IMR-90 (cell line): ENCODE data around the gene SLC17A5. TPM values are rescaled to one million over a fixed set of nuclear protein-coding genes. Genes with fewer than 3 reads are reported as not detected.

Source experiments
- ATAC-seq: fragments of 200-7000 bp; cut with Tn5 transposase; 2 replicates; pipeline ENCODE4 v1.9.1; 2020; ENCODE audit warnings: low read depth, mild to moderate bottlenecking, moderate library complexity
- BruUV-seq: library from RNA; stranded (reverse); fragments of 400-500 nt; replicated peaks from 2 replicates; lab custom pipeline; 2021; lab: Mats Ljungman, UMichigan
- CTCF ChIA-PET: fragments of 300-600 bp; formaldehyde crosslinking; extraction: SDS; loops from one replicate; lab custom pipeline; 2021; ENCODE audit warnings: antibody characterized with exemption; lab: Yijun Ruan, JAX
- POLR2A ChIA-PET: fragments of 300-600 bp; sonication (Branson Sonifier 250); formaldehyde crosslinking; loops from one replicate; lab custom pipeline; 2022; ENCODE audit warnings: antibody characterized with exemption; ENCODE audit not compliant: unreplicated experiment; lab: Charles Lee
- DNase-seq: peaks from one replicate; pipeline ENCODE4 v3.0.0; 2013
- H2AFZ ChIP-seq: replicated peaks from 2 replicates; pipeline ENCODE3; 2013; ENCODE audit warnings: low read length, mild to moderate bottlenecking; ENCODE audit not compliant: poor library complexity
- H2AK5ac ChIP-seq: 2 replicates; pipeline ENCODE4 v1.6.1; 2013; ENCODE audit warnings: low read depth, low read length, inconsistent platforms
- H2AK9ac ChIP-seq: replicated peaks from 2 replicates; pipeline ENCODE3; 2013; ENCODE audit warnings: mild to moderate bottlenecking, low read depth, low read length, moderate library complexity; ENCODE audit not compliant: poor library complexity
- H2BK120ac ChIP-seq: 2 replicates; pipeline ENCODE4 v1.6.1; 2013; ENCODE audit warnings: low read depth, low read length, inconsistent platforms
- H2BK15ac ChIP-seq: 3 replicates; pipeline ENCODE4 v1.6.1; 2013; ENCODE audit warnings: low read depth, low read length, inconsistent platforms
- H2BK20ac ChIP-seq: 2 replicates; pipeline ENCODE4 v1.6.1; 2013; ENCODE audit warnings: low read depth, mild to moderate bottlenecking, inconsistent platforms, low read length, moderate library complexity
- H2BK5ac ChIP-seq: 2 replicates; pipeline ENCODE4 v1.6.1; 2013; ENCODE audit warnings: mild to moderate bottlenecking, low read depth, low read length, inconsistent platforms; ENCODE audit not compliant: poor library complexity, severe bottlenecking
- H3K14ac ChIP-seq: replicated peaks from 2 replicates; pipeline ENCODE4 v1.6.1; 2013; ENCODE audit warnings: low read depth, low read length, inconsistent platforms
- H3K18ac ChIP-seq: 2 replicates; pipeline ENCODE4 v1.6.1; 2013; ENCODE audit warnings: low read depth, low read length, control low read depth
- H3K23ac ChIP-seq: 2 replicates; pipeline ENCODE4 v1.6.1; 2013; ENCODE audit warnings: low read depth, low read length, inconsistent platforms
- H3K27ac ChIP-seq: 2 replicates; pipeline ENCODE4 v1.5.1; 2013; ENCODE audit warnings: mild to moderate bottlenecking, control low read depth, low read length; ENCODE audit not compliant: insufficient read depth
- H3K27me3 ChIP-seq: 2 replicates; pipeline ENCODE4 v1.6.1; 2013; ENCODE audit warnings: low read length; ENCODE audit not compliant: control insufficient read depth, insufficient read depth
- H3K36me3 ChIP-seq: 2 replicates; pipeline ENCODE4 v1.6.1; 2013; ENCODE audit warnings: low read length, mixed read lengths; ENCODE audit not compliant: control insufficient read depth, insufficient read depth
- H3K4ac ChIP-seq: 2 replicates; pipeline ENCODE4 v1.6.1; 2013; ENCODE audit warnings: low read depth, low read length, inconsistent platforms
- H3K4me1 ChIP-seq: 2 replicates; pipeline ENCODE4 v1.6.1; 2013; ENCODE audit warnings: low read length, mixed read lengths; ENCODE audit not compliant: control insufficient read depth, insufficient read depth
- H3K4me2 ChIP-seq: 2 replicates; pipeline ENCODE4 v1.6.1; 2013; ENCODE audit warnings: low read depth, mild to moderate bottlenecking, control low read depth, low read length, moderate library complexity
- H3K4me3 ChIP-seq: 2 replicates; pipeline ENCODE4 v1.5.1; 2013; ENCODE audit warnings: low read depth, mild to moderate bottlenecking, control low read depth, low read length, moderate library complexity; ENCODE audit not compliant: insufficient read depth
- H3K56ac ChIP-seq: 2 replicates; pipeline ENCODE4 v1.6.1; 2013; ENCODE audit warnings: low read length, inconsistent platforms; ENCODE audit not compliant: insufficient read depth; ENCODE audit errors: extremely low read depth
- H3K79me1 ChIP-seq, 2 experiments: 2 replicates each; pipeline ENCODE4 v1.6.1; 2013; ENCODE audit warnings: low read length in 2 of 2, inconsistent platforms in 1 of 2, low read depth in 1 of 2
- H3K9ac ChIP-seq: 2 replicates; pipeline ENCODE4 v1.6.1; 2013; ENCODE audit warnings: low read depth, low read length, control low read depth
- H3K9me1 ChIP-seq: 2 replicates; pipeline ENCODE4 v1.6.1; 2013; ENCODE audit warnings: low read length, inconsistent platforms; ENCODE audit not compliant: insufficient read depth
- H3K9me3 ChIP-seq: 2 replicates; pipeline ENCODE4 v1.6.1; 2013; ENCODE audit warnings: low read length; ENCODE audit not compliant: control insufficient read depth, insufficient read depth
- H4K20me1 ChIP-seq: 2 replicates; pipeline ENCODE4 v1.6.1; 2013; ENCODE audit warnings: low read length, inconsistent platforms; ENCODE audit not compliant: insufficient read depth
- H4K5ac ChIP-seq: 2 replicates; pipeline ENCODE4 v1.6.1; 2013; ENCODE audit warnings: mild to moderate bottlenecking, low read depth, low read length, control low read depth
- H4K8ac ChIP-seq, 2 experiments: 2 replicates each; pipeline ENCODE4 v1.6.1; 2013; ENCODE audit warnings: low read depth in 2 of 2, low read length in 2 of 2, control low read depth in 1 of 2, inconsistent platforms in 1 of 2
- H4K91ac ChIP-seq: 2 replicates; pipeline ENCODE4 v1.6.1; 2013; ENCODE audit warnings: low read depth, low read length, inconsistent platforms; ENCODE audit not compliant: insufficient read depth
- BHLHE40 ChIP-seq: fragments of 150-350 bp; IDR thresholded peaks from 2 replicates; pipeline ENCODE4 v1.6.1; 2016; ENCODE audit warnings: mild to moderate bottlenecking, low read depth, low read length
- CEBPB ChIP-seq: IDR thresholded peaks from 2 replicates; pipeline ENCODE4 v1.6.1; 2012; ENCODE audit warnings: low read depth, low read length, improper control_type of control experiment
- CHD1 ChIP-seq: IDR thresholded peaks from 2 replicates; pipeline ENCODE4 v1.6.1; 2012; ENCODE audit warnings: low read depth, low read length, improper control_type of control experiment
- FOS ChIP-seq: fragments of 150-350 bp; IDR thresholded peaks from 2 replicates; pipeline ENCODE4 v1.6.1; 2016; ENCODE audit warnings: low read depth, low read length
- MAFK ChIP-seq: IDR thresholded peaks from 2 replicates; pipeline ENCODE4 v1.6.1; 2012; ENCODE audit warnings: low read depth, low read length, improper control_type of control experiment
- MAZ ChIP-seq: IDR thresholded peaks from 2 replicates; pipeline ENCODE4 v1.6.1; 2012; ENCODE audit warnings: low read depth, mild to moderate bottlenecking, low read length, improper control_type of control experiment, moderate library complexity, borderline replicate concordance
- MXI1 ChIP-seq: IDR thresholded peaks from 2 replicates; pipeline ENCODE4 v1.6.1; 2012; ENCODE audit warnings: low read depth, mild to moderate bottlenecking, low read length, moderate library complexity, borderline replicate concordance
- NFE2L2 ChIP-seq: fragments of 150-350 bp; IDR thresholded peaks from 2 replicates; pipeline ENCODE4 v1.6.1; 2016; ENCODE audit warnings: low read depth, mild to moderate bottlenecking, low read length
- POLR2A ChIP-seq: IDR thresholded peaks from 2 replicates; pipeline ENCODE4 v1.6.1; 2012; ENCODE audit warnings: mild to moderate bottlenecking, low read depth, low read length
- RAD21 ChIP-seq: IDR thresholded peaks from 2 replicates; pipeline ENCODE4 v1.6.1; 2012; ENCODE audit warnings: low read length, improper control_type of control experiment
- RCOR1 ChIP-seq: IDR thresholded peaks from 2 replicates; pipeline ENCODE4 v1.6.1; 2012; ENCODE audit warnings: mild to moderate bottlenecking, low read length, improper control_type of control experiment; ENCODE audit not compliant: insufficient replicate concordance
- RFX5 ChIP-seq: IDR thresholded peaks from 2 replicates; pipeline ENCODE4 v1.8.0; 2012; ENCODE audit warnings: low read depth, mild to moderate bottlenecking, low read length, moderate library complexity
- SMC3 ChIP-seq: fragments of 150-350 bp; IDR thresholded peaks from 2 replicates; pipeline ENCODE4 v1.6.1; 2016; ENCODE audit warnings: low read depth, mild to moderate bottlenecking, antibody characterized with exemption, low read length, moderate library complexity
- WGBS, 2 experiments: methylation state at CpG; one replicate each; pipeline versions ENCODE4 v1.1.5 to v1.1.7; 2013; ENCODE audit warnings: missing lambda C conversion rate in 2 of 2; ENCODE audit not compliant: insufficient read length in 1 of 2; ENCODE audit errors: extremely low coverage in 2 of 2; 5-methylcytosine and 5-hydroxymethylcytosine counted together
- dilution Hi-C: fragments of 300-500 bp; cut with HindIII; formaldehyde crosslinking; loops from one replicate; pipeline ENCODE4 v1.14.3; 2018; ENCODE audit warnings: low sequenced_read_pairs; ENCODE audit not compliant: unreplicated experiment
- in situ Hi-C: fragments of 300-500 bp; cut with MboI; formaldehyde crosslinking; loops from 3 replicates; pipeline ENCODE4 v1.14.3; 2019; ENCODE audit warnings: low sequenced_read_pairs, inconsistent platforms, mixed read lengths
- intact Hi-C: fragments of 100-400 bp; cut with micrococcal nuclease; formaldehyde crosslinking; loops from 2 replicates; pipeline ENCODE4 v1.10.0; 2022
- polyA plus RNA-seq, 3 experiments: library from polyadenylated mRNA; depleted of rRNA; stranded (reverse); fragments of >200 nt; gene quantifications; 2 replicates each; pipeline ENCODE4 v1.2.3, GENCODE V29; 2012; ENCODE audit warnings: low replicate concordance in 1 of 3
- total RNA-seq: library from RNA; depleted of rRNA; stranded (reverse); fragments of >200 nt; gene quantifications from 2 replicates; pipeline ENCODE4 v1.2.3, GENCODE V29; 2012
- TF ChIP-seq, protein P1 (sequence below): fragments of 150-350 bp; IDR thresholded peaks from 2 replicates; pipeline ENCODE4 v1.6.1; 2017; ENCODE audit warnings: mild to moderate bottlenecking, antibody characterized with exemption, low read length, low read depth
- TF ChIP-seq, protein P2 (sequence below): fragments of 150-350 bp; IDR thresholded peaks from 2 replicates; pipeline ENCODE4 v1.6.1; 2016; ENCODE audit warnings: low read depth, mild to moderate bottlenecking, low read length, moderate library complexity, borderline replicate concordance
- TF ChIP-seq, protein P3 (sequence below): conservative IDR thresholded peaks from 2 replicates; pipeline ENCODE4 v1.5.1; 2012; ENCODE audit warnings: mild to moderate bottlenecking, low read depth, low read length, improper control_type of control experiment

The SLC17A5 gene
- total and polyA plus RNA-seq, 2 of the 4 experiments (the other 2 are of a cell fraction): 20.8 to 27.2 TPM

DNA sequence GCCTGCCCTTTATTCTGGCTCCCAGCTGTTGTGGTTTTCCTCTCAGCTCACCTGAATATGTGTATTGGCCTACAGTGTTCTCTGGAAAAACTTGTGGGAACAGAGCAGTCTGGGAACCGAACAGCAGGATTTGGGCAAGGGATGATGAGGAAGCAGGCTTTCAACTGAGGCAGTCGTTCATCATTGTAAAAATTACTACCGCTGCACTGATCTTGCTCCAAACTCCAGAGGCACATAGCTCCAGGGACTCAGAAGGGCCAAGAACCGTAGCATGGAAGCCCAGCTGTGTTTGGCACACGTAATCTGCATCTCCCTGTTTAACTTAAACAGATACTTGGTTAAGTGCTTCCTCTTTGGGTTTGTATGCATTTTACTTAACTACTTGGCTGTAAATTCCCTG lies 84.7 kb downstream of the SLC17A5 start:
- Histone ChIP-seq H2AK5ac (peak overlapping the region; percentile 48; the same call in 1 of the 2 replicates), H3K27me3 (no peaks in the 10 kb centered on the region), H3K36me3 (no peaks in the 10 kb centered on the region), H2BK5ac (no peak overlapping the region), H3K4me1 (peaks cover 9% of the 10 kb centered on the region), H3K56ac (no peak overlapping the region), H3K18ac (no peak overlapping the region), H2BK15ac (peak overlapping the region; percentile 20; the same call in 1 of the 3 replicates), H3K23ac (no peak overlapping the region), H4K91ac (peak overlapping the region; percentile 28; the same call in 1 of the 2 replicates), H4K5ac (no peak overlapping the region), H3K4me2 (no peak overlapping the region), H3K79me1 (0 out of 4 replicates have a peak, but pooled peaks cover 0 to 4% of the 10 kb centered on the region in 2 experiments), H2AFZ (peak overlapping the region; percentile 36), H3K9ac (no peak overlapping the region), H3K27ac (no peak overlapping the region), H4K20me1 (no peaks in the 10 kb centered on the region), H3K4me3 (no peak overlapping the region), H2BK120ac (no peak overlapping the region; the same call in 1 of the 2 replicates), H3K9me3 (no peaks in the 10 kb centered on the region), H3K9me1 (peaks cover 12% of the 10 kb centered on the region), H4K8ac (peak overlapping the region in 1 of 2 experiments; percentile 9; a peak in 1 of 4 replicates), H2AK9ac (no peak overlapping the region), H2BK20ac (peak overlapping the region; percentile 6; the same call in 1 of the 2 replicates), H3K14ac (no peak overlapping the region; the same call in 1 of the 2 replicates), H3K4ac (peak overlapping the region; percentile 56; the same call in 1 of the 2 replicates)
- TF ChIP-seq MAFK (no peak), RFX5 (no peak), MAZ (no peak), BHLHE40 (no peak), CHD1 (no peak), RCOR1 (no peak), SMC3 (no peak), MXI1 (no peak), POLR2A (no peak), RAD21 (no peak), FOS (no peak), CEBPB (no peak), NFE2L2 (no peak)
- TF ChIP-seq, protein P1, sequence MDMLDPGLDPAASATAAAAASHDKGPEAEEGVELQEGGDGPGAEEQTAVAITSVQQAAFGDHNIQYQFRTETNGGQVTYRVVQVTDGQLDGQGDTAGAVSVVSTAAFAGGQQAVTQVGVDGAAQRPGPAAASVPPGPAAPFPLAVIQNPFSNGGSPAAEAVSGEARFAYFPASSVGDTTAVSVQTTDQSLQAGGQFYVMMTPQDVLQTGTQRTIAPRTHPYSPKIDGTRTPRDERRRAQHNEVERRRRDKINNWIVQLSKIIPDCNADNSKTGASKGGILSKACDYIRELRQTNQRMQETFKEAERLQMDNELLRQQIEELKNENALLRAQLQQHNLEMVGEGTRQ: no peak
- TF ChIP-seq, protein P2, sequence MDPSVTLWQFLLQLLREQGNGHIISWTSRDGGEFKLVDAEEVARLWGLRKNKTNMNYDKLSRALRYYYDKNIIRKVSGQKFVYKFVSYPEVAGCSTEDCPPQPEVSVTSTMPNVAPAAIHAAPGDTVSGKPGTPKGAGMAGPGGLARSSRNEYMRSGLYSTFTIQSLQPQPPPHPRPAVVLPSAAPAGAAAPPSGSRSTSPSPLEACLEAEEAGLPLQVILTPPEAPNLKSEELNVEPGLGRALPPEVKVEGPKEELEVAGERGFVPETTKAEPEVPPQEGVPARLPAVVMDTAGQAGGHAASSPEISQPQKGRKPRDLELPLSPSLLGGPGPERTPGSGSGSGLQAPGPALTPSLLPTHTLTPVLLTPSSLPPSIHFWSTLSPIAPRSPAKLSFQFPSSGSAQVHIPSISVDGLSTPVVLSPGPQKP: no peak
- TF ChIP-seq, protein P3, sequence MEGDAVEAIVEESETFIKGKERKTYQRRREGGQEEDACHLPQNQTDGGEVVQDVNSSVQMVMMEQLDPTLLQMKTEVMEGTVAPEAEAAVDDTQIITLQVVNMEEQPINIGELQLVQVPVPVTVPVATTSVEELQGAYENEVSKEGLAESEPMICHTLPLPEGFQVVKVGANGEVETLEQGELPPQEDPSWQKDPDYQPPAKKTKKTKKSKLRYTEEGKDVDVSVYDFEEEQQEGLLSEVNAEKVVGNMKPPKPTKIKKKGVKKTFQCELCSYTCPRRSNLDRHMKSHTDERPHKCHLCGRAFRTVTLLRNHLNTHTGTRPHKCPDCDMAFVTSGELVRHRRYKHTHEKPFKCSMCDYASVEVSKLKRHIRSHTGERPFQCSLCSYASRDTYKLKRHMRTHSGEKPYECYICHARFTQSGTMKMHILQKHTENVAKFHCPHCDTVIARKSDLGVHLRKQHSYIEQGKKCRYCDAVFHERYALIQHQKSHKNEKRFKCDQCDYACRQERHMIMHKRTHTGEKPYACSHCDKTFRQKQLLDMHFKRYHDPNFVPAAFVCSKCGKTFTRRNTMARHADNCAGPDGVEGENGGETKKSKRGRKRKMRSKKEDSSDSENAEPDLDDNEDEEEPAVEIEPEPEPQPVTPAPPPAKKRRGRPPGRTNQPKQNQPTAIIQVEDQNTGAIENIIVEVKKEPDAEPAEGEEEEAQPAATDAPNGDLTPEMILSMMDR: no peak
- BruUV-seq: no TSS peak
- no peak for DNase-seq
- ChIA-PET CTCF (no interaction called here), POLR2A (interaction anchor here (1.0 kb wide), 1 partner anchor 48 kb away, joined by 5 read pairs; no protein-coding TSS in a partner anchor)
- dilution Hi-C loops (no loop called here), in situ Hi-C loops (no loop called here), intact Hi-C loops (no loop called here)
- WGBS, 2 experiments: 73% methylated on average over 4 of the region's 5 CpGs; no CpG with 5 or more reads in 1 of the 2 experiments
- no peak for ATAC-seq
